ENCODE results near the gene MKI67.

The MKI67 gene

DNA sequence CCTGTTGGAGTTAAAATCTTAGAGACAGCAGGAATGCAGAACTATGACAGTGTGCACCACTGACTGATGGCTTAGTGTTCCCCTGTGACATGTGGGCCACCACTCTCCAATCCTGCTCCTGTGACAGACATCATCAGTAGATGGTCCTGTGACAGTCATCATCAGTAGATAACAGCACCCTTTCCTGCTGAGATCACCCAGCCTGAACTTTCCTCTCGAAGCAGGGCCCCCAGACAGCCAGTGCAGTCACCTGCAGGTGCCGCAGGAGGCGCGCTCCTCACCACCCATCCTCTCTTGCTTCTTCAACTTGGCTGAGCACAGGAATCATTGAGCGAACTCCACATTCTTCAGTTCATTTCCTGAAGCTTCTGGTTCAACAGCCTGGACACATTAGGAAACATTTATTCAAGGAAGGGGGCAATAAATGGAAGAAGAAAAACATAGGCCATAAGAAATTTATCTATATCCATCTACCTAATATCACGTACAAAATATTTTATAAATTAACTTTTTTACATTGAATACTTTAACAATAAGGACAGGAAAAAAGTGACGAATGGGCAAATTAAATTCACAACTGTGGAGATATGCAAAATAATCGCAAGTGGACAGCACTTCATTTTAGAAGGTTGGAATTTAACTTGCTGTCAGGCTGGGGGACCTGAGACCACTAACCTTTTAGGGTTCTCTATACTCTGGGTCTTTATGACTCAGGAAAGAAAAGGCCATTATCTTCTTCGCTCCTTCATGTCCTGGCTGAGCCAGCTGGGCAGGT is 32.0 kb upstream of the MKI67 start:
- peaks cover 21% of the 10 kb centered on the region for H3K27me3 Mint-ChIP-seq
- H3K27ac Mint-ChIP-seq (ENCODE audit: low read depth): no peak overlapping the region
- DNase-seq (ENCODE audit: low spot score in 2 of 2): no peak

GRCh38 chr10:128156999-128157755 is 31.0 kb upstream of the MKI67 start:
- ATAC-seq (replicated peaks; ENCODE audit: extremely low read depth, poor library complexity, severe bottlenecking): no peak
- peaks cover 5% of the 10 kb centered on the region for H3K4me1 Mint-ChIP-seq

More for the DNA sequence above, 32.0 kb upstream of the MKI67 start:
- Mint-ChIP-seq H3K36me3 (ENCODE audit: insufficient read depth) (no peaks in the 10 kb centered on the region), H3K4me1 (peaks cover 5% of the 10 kb centered on the region), H3K4me3 (no peak overlapping the region), H3K9me3 (no peaks in the 10 kb centered on the region)
- ATAC-seq (replicated peaks; ENCODE audit: extremely low read depth, poor library complexity, severe bottlenecking): no peak

GRCh38 chr10:128152741-128153580 is 26.7 kb upstream of the MKI67 start:
- Mint-ChIP-seq H3K9me3 (no peaks in the 10 kb centered on the region), H3K4me3 (no peak overlapping the region), H3K4me1 (peaks cover 6% of the 10 kb centered on the region), H3K27me3 (peaks cover 21% of the 10 kb centered on the region), H3K36me3 (ENCODE audit: insufficient read depth) (peaks cover 5% of the 10 kb centered on the region), H3K27ac (ENCODE audit: low read depth) (no peak overlapping the region)
- DNase-seq (ENCODE audit: low spot score in 2 of 2) (no peak), ATAC-seq (replicated peaks; ENCODE audit: extremely low read depth, poor library complexity, severe bottlenecking) (no peak)

More at GRCh38 chr10:128156999-128157755, 31.0 kb upstream of the MKI67 start:
- no peak for DNase-seq (ENCODE audit: low spot score in 2 of 2)
- no peaks in the 10 kb centered on the region for H3K9me3 Mint-ChIP-seq
- no peak overlapping the region for H3K4me3 Mint-ChIP-seq
- no peak overlapping the region for H3K27ac Mint-ChIP-seq (ENCODE audit: low read depth)
- H3K27me3 Mint-ChIP-seq: peaks cover 21% of the 10 kb centered on the region
- peaks cover 2% of the 10 kb centered on the region for H3K36me3 Mint-ChIP-seq (ENCODE audit: insufficient read depth)

DNA sequence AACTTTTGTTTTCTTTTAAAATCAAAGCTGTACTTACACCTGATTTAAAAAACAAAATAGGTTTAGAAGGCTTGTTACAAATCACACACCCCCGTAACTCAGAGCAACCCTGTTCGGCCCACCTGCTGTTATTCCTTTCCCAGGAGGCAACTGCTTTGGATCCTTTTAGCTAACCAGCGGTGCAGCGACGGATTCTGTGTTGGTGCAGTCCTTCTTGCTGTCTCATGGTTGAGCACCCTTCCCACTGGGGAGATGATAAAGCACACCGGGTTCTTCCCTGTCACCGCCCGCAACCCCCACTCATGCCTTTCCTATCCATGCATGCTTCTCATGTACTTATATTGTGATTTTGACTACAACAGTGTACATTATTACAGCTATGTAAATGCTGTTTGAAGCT is 24.8 kb upstream of the MKI67 start:
- ATAC-seq (replicated peaks; ENCODE audit: extremely low read depth, poor library complexity, severe bottlenecking) (no peak), DNase-seq (ENCODE audit: low spot score in 2 of 2) (no peak)
- Mint-ChIP-seq H3K27ac (ENCODE audit: low read depth) (no peak overlapping the region), H3K9me3 (no peaks in the 10 kb centered on the region), H3K27me3 (peaks cover 7% of the 10 kb centered on the region), H3K36me3 (ENCODE audit: insufficient read depth) (peaks cover 5% of the 10 kb centered on the region), H3K4me3 (peak overlapping the region; percentile 63), H3K4me1 (peaks cover 6% of the 10 kb centered on the region)

DNA sequence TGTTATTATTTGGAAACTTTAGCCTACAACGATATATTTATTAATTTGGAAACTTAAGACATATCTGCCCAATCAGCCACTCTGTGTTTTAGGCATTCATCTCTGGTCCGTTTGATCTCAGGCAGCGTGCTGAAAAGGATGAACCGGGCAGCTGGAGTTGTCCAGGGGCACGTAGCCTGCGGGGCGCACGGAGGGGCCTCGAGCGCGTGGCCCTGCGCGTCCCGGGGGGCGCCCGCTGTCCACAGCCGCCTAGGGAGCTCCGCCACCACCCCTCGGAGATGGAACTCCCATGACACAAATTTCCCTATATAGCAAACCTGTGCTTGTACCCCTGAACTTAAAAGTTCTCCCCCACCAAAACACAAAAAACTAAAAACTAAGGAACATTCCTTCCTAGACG is 24.3 kb upstream of the MKI67 start:
- Mint-ChIP-seq H3K27me3 (peaks cover 3% of the 10 kb centered on the region), H3K4me3 (peak overlapping the region; percentile 63), H3K27ac (ENCODE audit: low read depth) (no peak overlapping the region)

DNA sequence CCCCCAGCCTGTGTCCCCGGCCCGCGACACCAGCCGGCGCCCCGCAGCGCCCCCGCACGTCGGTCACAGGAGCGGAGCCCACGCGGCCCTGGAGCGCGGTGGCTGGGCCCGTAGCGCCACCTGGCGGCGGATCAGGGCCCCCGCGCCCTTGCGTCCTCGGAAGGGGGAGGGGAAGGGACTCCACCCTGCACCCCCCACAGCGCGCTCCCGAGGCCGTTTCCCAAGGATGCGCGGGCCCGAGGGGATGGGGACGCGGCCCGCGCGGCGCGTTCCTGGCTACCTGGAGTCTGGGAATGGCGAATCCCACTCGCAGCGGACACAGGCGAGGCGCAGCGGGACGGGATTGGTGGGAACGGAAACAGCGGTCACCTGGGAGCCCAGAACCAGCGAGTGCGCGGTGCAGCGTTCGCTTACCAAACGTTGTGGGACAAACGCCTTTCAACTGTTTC is 23.8 kb upstream of the MKI67 start:
- Mint-ChIP-seq H3K4me1 (peaks cover 6% of the 10 kb centered on the region), H3K4me3 (peak overlapping the region; percentile 63), H3K9me3 (no peaks in the 10 kb centered on the region), H3K36me3 (ENCODE audit: insufficient read depth) (peaks cover 5% of the 10 kb centered on the region), H3K27me3 (no peaks in the 10 kb centered on the region), H3K27ac (ENCODE audit: low read depth) (no peak overlapping the region)
- DNase-seq (ENCODE audit: low spot score in 2 of 2) (peak; percentile 68 to 70), ATAC-seq (replicated peaks; ENCODE audit: extremely low read depth, poor library complexity, severe bottlenecking) (peak; percentile 95)

More for the DNA sequence above, 24.3 kb upstream of the MKI67 start:
- peaks cover 6% of the 10 kb centered on the region for H3K4me1 Mint-ChIP-seq
- DNase-seq (ENCODE audit: low spot score in 2 of 2): no peak
- ATAC-seq (replicated peaks; ENCODE audit: extremely low read depth, poor library complexity, severe bottlenecking): no peak
- H3K9me3 Mint-ChIP-seq: no peaks in the 10 kb centered on the region
- H3K36me3 Mint-ChIP-seq (ENCODE audit: insufficient read depth): peaks cover 5% of the 10 kb centered on the region

DNA sequence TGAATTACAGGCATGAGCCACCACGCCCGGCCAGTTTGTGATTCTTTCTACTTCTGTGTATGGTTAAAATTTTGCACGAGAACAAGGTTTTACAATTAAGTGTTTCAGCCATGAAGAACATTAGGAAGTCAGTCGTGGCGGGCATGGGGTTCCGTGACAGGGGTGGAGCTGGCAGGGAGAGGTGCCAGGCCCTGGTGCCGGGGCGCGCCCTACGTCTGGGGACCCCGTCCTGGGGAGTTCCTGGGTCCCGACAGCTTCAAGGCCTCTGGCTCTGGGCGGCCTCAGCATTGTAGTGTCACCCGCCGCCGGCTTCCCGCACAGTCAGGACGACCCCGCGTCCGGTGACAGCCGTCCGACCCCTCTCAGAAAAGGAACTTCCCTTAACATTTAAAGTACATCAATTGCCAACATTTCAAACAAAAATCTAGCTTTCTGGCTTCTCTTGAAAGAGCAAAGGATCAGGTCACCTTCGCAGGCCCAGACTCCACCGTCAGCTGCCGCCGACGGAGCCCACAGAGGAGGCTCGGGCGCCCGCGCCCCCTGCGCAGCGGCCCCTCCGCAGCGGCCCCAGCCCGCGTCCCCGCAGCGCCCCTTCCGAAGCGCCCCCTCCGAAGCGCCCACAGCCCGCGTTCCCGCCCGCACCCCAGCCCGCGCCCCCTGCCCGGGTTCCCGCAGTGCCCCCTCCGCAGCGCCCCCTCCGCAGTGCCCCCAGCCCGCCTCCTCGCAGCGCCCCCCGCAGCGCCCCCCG is 23.2 kb upstream of the MKI67 start:
- peaks cover 9% of the 10 kb centered on the region for H3K4me1 Mint-ChIP-seq
- H3K4me3 Mint-ChIP-seq: peak overlapping the region; percentile 63
- H3K27me3 Mint-ChIP-seq: no peaks in the 10 kb centered on the region
- H3K9me3 Mint-ChIP-seq: no peaks in the 10 kb centered on the region
- no peak for ATAC-seq (replicated peaks; ENCODE audit: extremely low read depth, poor library complexity, severe bottlenecking)
- H3K27ac Mint-ChIP-seq (ENCODE audit: low read depth): no peak overlapping the region
- peaks cover 5% of the 10 kb centered on the region for H3K36me3 Mint-ChIP-seq (ENCODE audit: insufficient read depth)
- no peak for DNase-seq (ENCODE audit: low spot score in 2 of 2)

- Mint-ChIP-seq H3K4me3 (no peak overlapping the region), H3K9me3 (no peaks in the 10 kb centered on the region), H3K4me1 (peaks cover 12% of the 10 kb centered on the region), H3K36me3 (ENCODE audit: insufficient read depth) (peaks cover 5% of the 10 kb centered on the region), H3K27ac (ENCODE audit: low read depth) (no peak overlapping the region), H3K27me3 (no peaks in the 10 kb centered on the region)
- DNase-seq (ENCODE audit: low spot score in 2 of 2) (no peak), ATAC-seq (replicated peaks; ENCODE audit: extremely low read depth, poor library complexity, severe bottlenecking) (no peak)
Measured at GRCh38 chr10:128147669-128148068, 21.4 kb upstream of the MKI67 start.

DNA sequence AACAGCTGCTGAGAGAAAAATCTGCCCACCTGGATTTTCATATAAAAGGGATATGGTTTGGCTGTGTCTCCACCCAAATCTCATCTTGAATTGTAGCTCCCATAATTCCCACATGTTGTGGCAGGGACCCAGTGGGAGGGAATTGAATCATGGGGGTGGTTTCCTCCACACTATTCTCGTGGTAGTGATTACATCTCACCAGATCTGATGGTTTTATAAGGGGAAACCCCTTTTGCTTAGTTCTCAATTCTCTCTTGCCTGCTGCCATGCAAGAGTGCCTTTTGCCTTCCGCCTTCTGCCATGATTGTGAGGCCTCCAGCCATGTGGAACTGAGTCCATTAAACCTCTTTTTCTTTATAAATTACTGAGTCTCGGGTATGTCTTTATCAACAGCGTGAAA is 20.8 kb upstream of the MKI67 start:
- DNase-seq (ENCODE audit: low spot score in 2 of 2): no peak
- no peak overlapping the region for H3K27ac Mint-ChIP-seq (ENCODE audit: low read depth)
- no peaks in the 10 kb centered on the region for H3K9me3 Mint-ChIP-seq

GRCh38 chr10:128144547-128144946 is 18.3 kb upstream of the MKI67 start:
- ATAC-seq (replicated peaks; ENCODE audit: extremely low read depth, poor library complexity, severe bottlenecking): no peak
- Mint-ChIP-seq H3K27ac (ENCODE audit: low read depth) (no peak overlapping the region), H3K27me3 (no peaks in the 10 kb centered on the region), H3K4me1 (peaks cover 6% of the 10 kb centered on the region), H3K4me3 (no peak overlapping the region), H3K9me3 (no peaks in the 10 kb centered on the region), H3K36me3 (ENCODE audit: insufficient read depth) (no peaks in the 10 kb centered on the region)
- DNase-seq (ENCODE audit: low spot score in 2 of 2): no peak

More for the DNA sequence above, 20.8 kb upstream of the MKI67 start:
- peaks cover 1% of the 10 kb centered on the region for H3K36me3 Mint-ChIP-seq (ENCODE audit: insufficient read depth)
- peaks cover 12% of the 10 kb centered on the region for H3K4me1 Mint-ChIP-seq
- ATAC-seq (replicated peaks; ENCODE audit: extremely low read depth, poor library complexity, severe bottlenecking): no peak
- no peaks in the 10 kb centered on the region for H3K27me3 Mint-ChIP-seq
- H3K4me3 Mint-ChIP-seq: no peak overlapping the region

DNA sequence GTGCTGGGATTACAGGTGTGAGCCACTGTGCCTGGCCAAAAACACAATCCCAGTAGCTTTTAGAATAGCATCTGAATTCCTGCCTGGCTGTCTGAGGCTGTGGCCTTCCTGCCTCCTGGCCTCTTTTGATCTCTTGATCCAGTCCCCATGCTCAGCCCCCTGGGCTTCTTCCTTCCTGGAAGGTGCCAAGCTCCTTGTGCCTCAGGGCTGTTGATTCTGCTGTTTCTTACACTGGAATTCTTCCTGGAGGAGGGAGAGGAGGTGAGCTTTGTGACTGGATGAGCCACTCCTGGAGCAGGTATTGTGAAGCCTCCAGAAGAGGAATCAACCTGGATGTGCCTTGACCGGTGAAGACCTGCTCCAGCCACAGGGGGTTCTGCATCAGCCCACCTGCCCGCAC is 17.3 kb upstream of the MKI67 start:
- no peaks in the 10 kb centered on the region for H3K36me3 Mint-ChIP-seq (ENCODE audit: insufficient read depth)
- no peak for ATAC-seq (replicated peaks; ENCODE audit: extremely low read depth, poor library complexity, severe bottlenecking)
- H3K4me3 Mint-ChIP-seq: no peak overlapping the region

GRCh38 chr10:128140425-128140824 is 14.2 kb upstream of the MKI67 start:
- DNase-seq (ENCODE audit: low spot score in 2 of 2) (no peak), ATAC-seq (replicated peaks; ENCODE audit: extremely low read depth, poor library complexity, severe bottlenecking) (no peak)
- Mint-ChIP-seq H3K27me3 (no peaks in the 10 kb centered on the region), H3K36me3 (ENCODE audit: insufficient read depth) (no peaks in the 10 kb centered on the region), H3K4me1 (peaks cover 6% of the 10 kb centered on the region), H3K4me3 (no peak overlapping the region), H3K27ac (ENCODE audit: low read depth) (no peak overlapping the region), H3K9me3 (no peaks in the 10 kb centered on the region)

More for the DNA sequence above, 17.3 kb upstream of the MKI67 start:
- no peak for DNase-seq (ENCODE audit: low spot score in 2 of 2)
- no peak overlapping the region for H3K27ac Mint-ChIP-seq (ENCODE audit: low read depth)
- H3K4me1 Mint-ChIP-seq: peaks cover 6% of the 10 kb centered on the region
- no peaks in the 10 kb centered on the region for H3K9me3 Mint-ChIP-seq
- no peaks in the 10 kb centered on the region for H3K27me3 Mint-ChIP-seq
